ENCODE data around the gene IDUA.
A peak's percentile ranks its signal among the peaks of the same experiment; 100 is the strongest.
"Not testable (repeated sequence)": the region's sequence is repeated elsewhere in the genome, so short reads cannot be mapped to it uniquely, and the experiment has no call there.

The IDUA gene

GRCh38 chr4:986879-987623, at the start of gene IDUA:
Gene IDUA (plus strand): TSS chr4:987044. CDS start chr4:987085, 41 bp downstream.
- no peak for DNase-seq

- not testable (repeated sequence) for DNase-seq
These were observed 47.3 kb upstream of the IDUA start for GRCh38 chr4:939508-939907.

GRCh38 chr4:945274-946102, 41.4 kb upstream of the IDUA start:
- peak; percentile 0 for DNase-seq

GRCh38 chr4:946103-946450, 40.8 kb upstream of the IDUA start:
- no peak for DNase-seq

GRCh38 chr4:946517-947471, 40.0 kb upstream of the IDUA start:
- no peak for DNase-seq

- no peak for DNase-seq
These were observed 39.3 kb upstream of the IDUA start for GRCh38 chr4:947491-947971.

- no peak for DNase-seq
These were observed 38.5 kb upstream of the IDUA start for GRCh38 chr4:948101-948935.

- DNase-seq, result no peak
These were observed 37.9 kb upstream of the IDUA start for GRCh38 chr4:948936-949300.

GRCh38 chr4:949656-950055, 37.2 kb upstream of the IDUA start:
- DNase-seq, result no peak

- no peak for DNase-seq
These were observed 36.5 kb upstream of the IDUA start for GRCh38 chr4:950136-951020.

- DNase-seq, result no peak
These were observed 35.7 kb upstream of the IDUA start for GRCh38 chr4:951186-951585.

GRCh38 chr4:951594-952468, 35.0 kb upstream of the IDUA start:
- no peak for DNase-seq

GRCh38 chr4:952881-953573, 33.8 kb upstream of the IDUA start:
- DNase-seq, result no peak

- DNase-seq, result no peak
These were observed 33.3 kb upstream of the IDUA start for GRCh38 chr4:953574-953915.

GRCh38 chr4:954211-955020, 32.4 kb upstream of the IDUA start:
- DNase-seq, result no peak

GRCh38 chr4:955161-955921, 31.5 kb upstream of the IDUA start:
- no peak for DNase-seq

- no peak for DNase-seq
These were observed 30.9 kb upstream of the IDUA start for GRCh38 chr4:955931-956381.
